Gastroesophageal sphincter (tissue), 4 donors: ENCODE results near the gene PADI4. TPM values are rescaled to one million over a fixed set of nuclear protein-coding genes. Genes with fewer than 3 reads are reported as not detected.

Experiments used
- ATAC-seq: fragments of 150-250 bp; one replicate; pipeline ENCODE4 v1.9.1; 2016; ENCODE audit warnings: mild to moderate bottlenecking, moderate library complexity
- H3K27ac ChIP-seq, 4 donors: fragments of 200-600 bp; sonication (generic) in 3 of 4; 1 replicate in 3 of 4; 2 replicates in 1 of 4; pipeline ENCODE4 v1.5.1; 2016 to 2019
- H3K27me3 ChIP-seq: fragments of 200-600 bp; sonication (generic); one replicate; pipeline ENCODE4 v1.5.1; 2019
- H3K36me3 ChIP-seq, 2 donors: fragments of 200-600 bp; sonication (generic); one replicate each; pipeline ENCODE4 v1.5.1; 2019; ENCODE audit warnings: control low read depth in 1 of 2
- H3K4me1 ChIP-seq, 3 donors: fragments of 200-600 bp; sonication (generic); 1 replicate in 2 of 3; 2 replicates in 1 of 3; pipeline ENCODE4 v1.5.1; 2016 to 2019; ENCODE audit warnings: control low read depth in 2 of 3
- H3K4me3 ChIP-seq, 2 donors: fragments of 200-600 bp; sonication (generic); one replicate each; pipeline ENCODE4 v1.5.1; 2019; ENCODE audit warnings: mild to moderate bottlenecking in 1 of 2, moderate library complexity in 1 of 2
- H3K9me3 ChIP-seq, 3 donors: fragments of 200-600 bp; sonication (generic); one replicate each; pipeline ENCODE4 v1.5.1; 2017 to 2019; ENCODE audit warnings: control low read depth in 2 of 3
- EP300 ChIP-seq: sonication (generic); formaldehyde crosslinking; IDR thresholded peaks from one replicate; pipeline ENCODE4 v1.6.1; 2017; ENCODE audit warnings: antibody characterized with exemption, mild to moderate bottlenecking
- POLR2A ChIP-seq, 2 donors: fragments of 450-650 bp; IDR thresholded peaks; one replicate each; pipeline ENCODE4 v1.6.1; 2017; ENCODE audit warnings: antibody characterized with exemption in 2 of 2, mild to moderate bottlenecking in 2 of 2, moderate library complexity in 1 of 2
- POLR2AphosphoS5 ChIP-seq: sonication (generic); formaldehyde crosslinking; IDR thresholded peaks from one replicate; pipeline ENCODE4 v1.6.1; 2017; ENCODE audit warnings: antibody characterized with exemption
- WGBS, 2 donors: methylation state at CpG; one replicate each; pipeline ENCODE4 v1.1.5; 2018; ENCODE audit warnings: low coverage in 1 of 2; 5-methylcytosine and 5-hydroxymethylcytosine counted together
- total RNA-seq, 4 donors: library from RNA; depleted of rRNA; stranded (reverse); fragments of >200 nt; gene quantifications; one replicate each; pipeline ENCODE4 v1.1.0, GENCODE V29; 2016
- TF ChIP-seq, protein P1 (sequence below), 4 experiments: fragments of 200-600 bp in 2 of 4; fragments of 450-650 bp in 2 of 4; sonication (generic) in 1 of 4; IDR thresholded peaks; one replicate each; pipeline ENCODE4 v1.5.1; 2017 to 2019; ENCODE audit warnings: antibody characterized with exemption in 4 of 4, mild to moderate bottlenecking in 2 of 4, moderate library complexity in 2 of 4

The PADI4 gene
- total RNA-seq, 4 donors from 2014 or later = 1.6 TPM; not detected in 3

DNA sequence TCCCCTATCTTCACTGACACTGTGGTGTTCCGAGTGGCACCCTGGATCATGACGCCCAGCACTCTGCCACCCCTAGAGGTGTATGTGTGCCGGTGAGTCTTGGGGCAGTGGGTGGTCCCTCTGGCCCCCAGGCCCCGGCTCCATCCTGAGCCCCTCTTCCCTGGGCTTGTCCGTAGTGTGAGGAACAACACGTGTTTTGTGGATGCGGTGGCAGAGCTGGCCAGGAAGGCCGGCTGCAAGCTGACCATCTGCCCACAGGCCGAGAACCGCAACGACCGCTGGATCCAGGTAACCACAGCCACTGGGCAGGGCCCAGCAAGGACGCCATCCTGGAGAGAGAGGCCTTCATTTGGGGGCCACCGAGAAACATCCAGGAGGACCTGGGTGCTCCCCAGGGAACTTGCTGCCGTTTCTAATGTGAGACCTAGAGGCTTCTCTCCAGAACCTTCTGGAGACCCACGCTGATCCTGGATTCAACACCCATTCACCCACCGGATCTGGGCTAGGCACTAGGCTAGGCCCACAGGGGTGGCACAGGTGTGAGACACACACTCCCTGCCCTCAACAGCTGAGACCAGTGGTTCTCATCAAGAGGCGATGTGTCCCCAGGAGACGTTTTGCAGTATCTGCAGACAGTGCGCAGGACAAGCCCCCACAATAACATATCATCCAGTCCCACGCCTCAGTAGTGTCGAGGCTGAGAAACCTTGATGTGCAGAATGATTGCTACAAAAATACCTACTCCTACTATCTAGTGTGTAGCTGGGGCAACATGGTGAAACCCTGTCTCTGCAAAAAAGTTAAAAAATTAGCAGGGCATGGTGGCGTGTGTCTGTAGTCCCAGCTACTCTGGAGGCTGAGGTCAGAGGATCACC is 36.9 kb upstream of the PADI4 start:
- Histone ChIP-seq H3K27ac (no peak overlapping the region), H3K36me3 (no peaks in the 10 kb centered on the region), H3K4me1 (no peaks in the 10 kb centered on the region), H3K4me3 (no peak overlapping the region), H3K9me3 (no peaks in the 10 kb centered on the region), H3K27me3 (peaks cover 29% of the 10 kb centered on the region)
- no peak for ATAC-seq
- TF ChIP-seq POLR2A (IDR thresholded peaks at IDR 0.05) = no peak
- TF ChIP-seq, protein P1, sequence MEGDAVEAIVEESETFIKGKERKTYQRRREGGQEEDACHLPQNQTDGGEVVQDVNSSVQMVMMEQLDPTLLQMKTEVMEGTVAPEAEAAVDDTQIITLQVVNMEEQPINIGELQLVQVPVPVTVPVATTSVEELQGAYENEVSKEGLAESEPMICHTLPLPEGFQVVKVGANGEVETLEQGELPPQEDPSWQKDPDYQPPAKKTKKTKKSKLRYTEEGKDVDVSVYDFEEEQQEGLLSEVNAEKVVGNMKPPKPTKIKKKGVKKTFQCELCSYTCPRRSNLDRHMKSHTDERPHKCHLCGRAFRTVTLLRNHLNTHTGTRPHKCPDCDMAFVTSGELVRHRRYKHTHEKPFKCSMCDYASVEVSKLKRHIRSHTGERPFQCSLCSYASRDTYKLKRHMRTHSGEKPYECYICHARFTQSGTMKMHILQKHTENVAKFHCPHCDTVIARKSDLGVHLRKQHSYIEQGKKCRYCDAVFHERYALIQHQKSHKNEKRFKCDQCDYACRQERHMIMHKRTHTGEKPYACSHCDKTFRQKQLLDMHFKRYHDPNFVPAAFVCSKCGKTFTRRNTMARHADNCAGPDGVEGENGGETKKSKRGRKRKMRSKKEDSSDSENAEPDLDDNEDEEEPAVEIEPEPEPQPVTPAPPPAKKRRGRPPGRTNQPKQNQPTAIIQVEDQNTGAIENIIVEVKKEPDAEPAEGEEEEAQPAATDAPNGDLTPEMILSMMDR (IDR thresholded peaks at IDR 0.05) = no peak
- TF ChIP-seq EP300 = no peak
- no peak for TF ChIP-seq POLR2AphosphoS5
- WGBS, 2 donors = 91 to 100% methylated on average over 2 to 7 of the region's 23 CpGs

DNA sequence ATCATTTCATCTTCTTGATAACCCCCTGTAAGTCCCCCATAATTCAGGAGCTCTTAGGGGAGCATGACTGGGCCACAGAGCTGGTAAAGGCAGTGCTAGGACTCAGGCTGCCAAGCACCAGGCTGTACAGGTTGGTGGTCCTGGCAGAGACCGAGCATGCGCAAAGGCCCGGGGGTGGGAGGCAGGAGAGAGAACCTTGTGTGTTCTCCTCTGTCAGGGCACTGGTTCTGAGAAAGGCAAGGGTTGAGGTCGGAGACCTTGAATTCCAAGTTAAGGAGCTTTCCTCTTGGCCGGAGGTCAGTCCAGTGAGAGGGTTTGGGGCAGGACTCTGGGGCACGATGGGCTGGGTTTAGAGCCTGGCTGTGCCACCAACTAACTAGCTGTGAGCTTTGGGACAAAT is 35.9 kb upstream of the PADI4 start:
- Histone ChIP-seq H3K27me3 (peaks cover 36% of the 10 kb centered on the region), H3K9me3 (no peaks in the 10 kb centered on the region), H3K27ac (no peak overlapping the region), H3K36me3 (no peaks in the 10 kb centered on the region), H3K4me3 (no peak overlapping the region), H3K4me1 (no peaks in the 10 kb centered on the region)
- TF ChIP-seq, protein P1 (IDR thresholded peaks at IDR 0.05) = no peak
- no peak for TF ChIP-seq POLR2AphosphoS5
- no peak for ATAC-seq
- 59 to 88% methylated on average over 2 to 5 of the region's 6 CpGs for WGBS, 2 donors

DNA sequence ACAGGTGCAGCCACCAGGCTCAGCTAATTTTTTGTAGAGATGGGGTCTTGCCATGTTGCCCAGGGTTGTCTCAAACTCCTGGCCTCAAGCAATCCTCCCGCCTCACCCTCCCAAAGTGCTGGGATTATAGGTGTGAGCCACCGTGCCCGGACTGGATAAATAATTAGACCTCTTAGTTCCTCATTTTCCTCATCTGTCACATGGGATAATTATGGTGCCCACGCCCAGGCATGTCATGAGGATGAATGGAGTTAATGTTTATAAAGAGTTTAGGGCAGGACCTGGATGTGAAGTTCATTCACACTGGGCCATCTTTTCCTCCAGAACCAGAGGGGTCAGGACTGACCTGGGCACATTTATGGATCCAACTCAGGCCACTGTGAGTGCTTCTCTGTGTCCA is 35.4 kb upstream of the PADI4 start:
- Histone ChIP-seq H3K36me3 (no peaks in the 10 kb centered on the region), H3K9me3 (no peaks in the 10 kb centered on the region), H3K27me3 (peaks cover 42% of the 10 kb centered on the region), H3K4me3 (no peak overlapping the region), H3K27ac (no peak overlapping the region), H3K4me1 (no peaks in the 10 kb centered on the region)
- TF ChIP-seq, protein P1 (IDR thresholded peaks at IDR 0.05) = no peak
- TF ChIP-seq POLR2AphosphoS5 = no peak
- TF ChIP-seq EP300 = no peak
- TF ChIP-seq POLR2A (IDR thresholded peaks at IDR 0.05) = no peak
- 30 to 55% methylated on average over 2 of the region's 4 CpGs for WGBS, 2 donors
- no peak for ATAC-seq

DNA sequence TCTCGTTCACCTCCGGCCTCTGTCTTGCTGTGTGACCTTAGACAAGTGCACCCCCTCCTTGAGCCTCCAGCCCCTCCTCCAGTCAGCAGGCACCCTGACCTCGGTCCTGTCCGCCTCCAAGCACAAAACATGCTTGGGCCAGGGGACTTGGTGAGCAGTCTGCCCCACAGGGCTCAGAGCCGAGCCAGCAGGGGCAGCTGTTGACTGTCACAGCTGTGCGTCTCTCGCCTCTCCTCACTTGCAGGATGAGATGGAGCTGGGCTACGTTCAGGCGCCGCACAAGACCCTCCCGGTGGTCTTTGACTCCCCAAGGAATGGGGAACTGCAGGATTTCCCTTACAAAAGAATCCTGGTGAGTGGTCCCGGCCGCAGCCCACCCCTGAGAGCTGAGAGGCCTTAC is 34.9 kb upstream of the PADI4 start:
- Histone ChIP-seq H3K27ac (no peak overlapping the region), H3K4me1 (no peaks in the 10 kb centered on the region), H3K36me3 (no peaks in the 10 kb centered on the region), H3K9me3 (no peaks in the 10 kb centered on the region), H3K27me3 (peaks cover 47% of the 10 kb centered on the region), H3K4me3 (no peak overlapping the region)
- WGBS, 2 donors = 80% methylated on average over 1 of the region's 13 CpGs; no CpG with 5 or more reads in 1 of the 2 donors
- no peak for ATAC-seq
- TF ChIP-seq EP300 = no peak
- TF ChIP-seq, protein P1 (IDR thresholded peaks at IDR 0.05) = no peak
- no peak for TF ChIP-seq POLR2A (IDR thresholded peaks at IDR 0.05)
- TF ChIP-seq POLR2AphosphoS5 = no peak
